Activated CD4-positive, alpha-beta T cell treated with anti-CD3 and anti-CD28 coated beads for 36 hours (primary cell): ENCODE data around the gene TRIOBP. TPM values are rescaled to one million over a fixed set of nuclear protein-coding genes. Genes with fewer than 3 reads are reported as not detected.
"Not testable (repeated sequence)": the region's sequence is repeated elsewhere in the genome, so short reads cannot be mapped to it uniquely, and the experiment has no call there.

Source experiments
- ATAC-seq: fragments of 200-7000 bp; cut with Tn5 transposase; one replicate; pipeline ENCODE4 v1.10.0; 2021; ENCODE audit warnings: mild to moderate bottlenecking, moderate library complexity
- CTCF ChIA-PET: fragments of 350-600 bp; sonication (Branson Sonifier 250); formaldehyde crosslinking; loops from one replicate; lab custom pipeline; 2021; ENCODE audit warnings: antibody characterized with exemption; lab: Charles Lee
- POLR2A ChIA-PET: fragments of 350-600 bp; sonication (Branson Sonifier 250); formaldehyde crosslinking; loops from one replicate; lab custom pipeline; 2021; ENCODE audit warnings: antibody characterized with exemption, inconsistent platforms; lab: Charles Lee
- DNase-seq: peaks from one replicate; pipeline ENCODE4 v3.0.0-alpha.2; 2020
- H3K27ac Mint-ChIP-seq: one replicate; pipeline ENCODE4 v1.8.0; 2021; ENCODE audit warnings: mixed read lengths
- H3K27me3 Mint-ChIP-seq: one replicate; pipeline ENCODE4 v1.8.0; 2021; ENCODE audit warnings: mixed read lengths
- H3K36me3 Mint-ChIP-seq: one replicate; pipeline ENCODE4 v1.8.0; 2021; ENCODE audit warnings: low read depth, mixed read lengths
- H3K4me1 Mint-ChIP-seq: one replicate; pipeline ENCODE4 v1.8.0; 2021; ENCODE audit warnings: mixed read lengths
- H3K4me3 Mint-ChIP-seq: one replicate; pipeline ENCODE4 v1.8.0; 2021; ENCODE audit warnings: mild to moderate bottlenecking, moderate library complexity, mixed read lengths
- H3K9me3 Mint-ChIP-seq: one replicate; pipeline ENCODE4 v1.8.0; 2021; ENCODE audit warnings: low read depth, mixed read lengths
- intact Hi-C, 2 experiments: fragments of 100-400 bp; cut with DNase I in 1 of 2; cut with micrococcal nuclease in 1 of 2; formaldehyde crosslinking; loops; one replicate each; pipeline versions ENCODE4 v1.14.2 to v1.15.1; 2022 to 2024; cut with DNase I, micrococcal nuclease
- total RNA-seq, 2 experiments: library from RNA; stranded (reverse); gene quantifications; one replicate each; pipeline ENCODE4 v1.2.3, GENCODE V29; 2021

The TRIOBP gene
- total RNA-seq, 2 experiments from 2014 or later, result 23.3 to 26.1 TPM

- no peaks in the 10 kb centered on the region for H3K9me3 Mint-ChIP-seq
- DNase-seq, result no peak
- CTCF ChIA-PET, result interaction anchor here (1.6 kb wide), 1 partner anchor 18 kb away, joined by 5 read pairs; no protein-coding TSS in a partner anchor
- intact Hi-C loops, result no loop called here
- no peak overlapping the region for H3K4me3 Mint-ChIP-seq
- POLR2A ChIA-PET, result no interaction called here
- H3K36me3 Mint-ChIP-seq, result no peaks in the 10 kb centered on the region
- H3K27me3 Mint-ChIP-seq, result no peaks in the 10 kb centered on the region
- ATAC-seq, result no peak
- H3K27ac Mint-ChIP-seq, result no peak overlapping the region
- no peaks in the 10 kb centered on the region for H3K4me1 Mint-ChIP-seq
Observed at GRCh38 chr22:37713761-37714160, 16.9 kb downstream of the TRIOBP start.

DNA sequence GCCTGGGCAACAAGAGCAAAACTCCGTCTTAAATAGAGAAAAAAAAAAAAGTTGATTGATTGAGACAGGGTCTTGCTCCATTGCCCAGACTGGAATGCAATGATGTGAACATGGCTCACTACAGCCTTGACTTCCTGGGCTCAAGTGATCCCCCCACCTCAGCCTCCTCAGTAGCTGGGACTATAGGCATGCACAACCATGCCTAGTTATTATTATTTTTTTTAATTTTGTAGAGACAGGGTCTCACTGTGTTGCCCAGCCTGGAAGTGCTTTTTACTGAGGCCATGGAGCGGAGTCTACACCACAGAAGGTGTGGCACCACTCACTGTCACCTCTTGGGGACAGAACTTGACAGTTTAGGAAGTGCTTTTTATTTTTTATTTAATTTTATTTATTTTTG lies 17.8 kb downstream of the TRIOBP start:
- no peak for ATAC-seq
- no peak for DNase-seq
- no peaks in the 10 kb centered on the region for H3K9me3 Mint-ChIP-seq
- no peaks in the 10 kb centered on the region for H3K27me3 Mint-ChIP-seq
- POLR2A ChIA-PET, result interaction anchor here (0.7 kb wide), 1 partner anchor 61 kb away, joined by 9 read pairs; no protein-coding TSS in a partner anchor
- no peak overlapping the region for H3K27ac Mint-ChIP-seq
- CTCF ChIA-PET, result interaction anchor here (1.6 kb wide), 1 partner anchor 19 kb away, joined by 5 read pairs; no protein-coding TSS in a partner anchor
- H3K4me3 Mint-ChIP-seq, result no peak overlapping the region
- no peaks in the 10 kb centered on the region for H3K36me3 Mint-ChIP-seq
- intact Hi-C loops, result no loop called here
- H3K4me1 Mint-ChIP-seq, result peaks cover 2% of the 10 kb centered on the region

DNA sequence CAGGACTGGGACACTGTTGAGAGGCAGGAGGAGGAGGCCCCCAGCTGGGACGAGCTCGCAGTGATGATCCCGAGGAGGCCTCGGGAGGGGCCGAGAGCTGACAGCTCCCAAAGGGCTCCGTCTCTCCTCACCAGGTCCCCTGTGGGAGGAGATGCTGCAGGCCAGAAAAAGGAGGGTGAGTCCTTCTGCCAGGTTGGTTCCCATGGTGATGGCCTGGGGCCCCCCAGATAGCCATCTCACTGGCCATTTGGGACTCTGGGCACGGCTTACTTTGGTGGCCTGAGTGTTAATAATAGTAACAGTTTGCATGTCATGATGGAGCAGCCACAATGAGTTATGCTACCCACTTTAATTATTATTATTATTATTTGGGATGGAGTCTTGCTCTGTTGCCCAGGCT lies 18.9 kb downstream of the TRIOBP start:
- CTCF ChIA-PET, result interaction anchor here (0.7 kb wide), 1 partner anchor 909 kb away, joined by 4 read pairs; no protein-coding TSS in a partner anchor
- no peaks in the 10 kb centered on the region for H3K27me3 Mint-ChIP-seq
- no peak for DNase-seq
- H3K36me3 Mint-ChIP-seq, result no peaks in the 10 kb centered on the region
- H3K27ac Mint-ChIP-seq, result no peak overlapping the region
- POLR2A ChIA-PET, result no interaction called here
- peaks cover 4% of the 10 kb centered on the region for H3K4me1 Mint-ChIP-seq
- intact Hi-C loops, result no loop called here
- no peak for ATAC-seq
- no peaks in the 10 kb centered on the region for H3K9me3 Mint-ChIP-seq
- H3K4me3 Mint-ChIP-seq, result no peak overlapping the region

DNA sequence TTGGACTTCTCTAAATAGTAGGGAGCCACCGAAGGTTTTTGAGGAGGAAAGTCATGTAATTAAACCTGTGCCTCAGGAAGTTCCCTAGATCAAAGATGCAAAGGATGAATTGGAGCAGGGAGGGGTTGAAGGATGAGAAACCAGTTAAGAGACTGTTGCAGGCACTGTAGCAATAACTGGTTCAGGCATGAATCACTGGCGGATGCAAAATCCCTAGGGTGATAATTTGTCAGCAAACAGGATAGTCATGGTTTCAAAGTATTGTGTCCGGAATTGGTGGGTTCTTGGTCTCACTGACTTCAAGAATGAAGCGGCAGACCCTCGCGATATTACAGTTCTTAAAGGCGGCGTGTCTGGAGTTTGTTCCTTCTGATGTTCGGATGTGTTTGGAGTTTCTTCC lies 19.9 kb downstream of the TRIOBP start:
- intact Hi-C loops, result no loop called here
- ATAC-seq, result no peak
- Mint-ChIP-seq H3K36me3 (no peaks in the 10 kb centered on the region), H3K9me3 (no peaks in the 10 kb centered on the region), H3K27ac (no peak overlapping the region), H3K27me3 (no peaks in the 10 kb centered on the region), H3K4me3 (no peak overlapping the region), H3K4me1 (peaks cover 4% of the 10 kb centered on the region)
- ChIA-PET CTCF (no interaction called here), POLR2A (interaction anchor here (0.6 kb wide), 1 partner anchor 227 kb away, joined by 5 read pairs; no protein-coding TSS in a partner anchor)
- DNase-seq, result no peak

- H3K27me3 Mint-ChIP-seq, ATAC-seq, H3K27ac Mint-ChIP-seq, H3K4me1 Mint-ChIP-seq, H3K36me3 Mint-ChIP-seq, H3K9me3 Mint-ChIP-seq, H3K4me3 Mint-ChIP-seq, DNase-seq, intact Hi-C loops, CTCF ChIA-PET: not testable (repeated sequence)
- POLR2A ChIA-PET, result interaction anchor here (0.6 kb wide), 1 partner anchor 228 kb away, joined by 5 read pairs; no protein-coding TSS in a partner anchor
Observed at GRCh38 chr22:37717235-37717634, 20.4 kb downstream of the TRIOBP start.

GRCh38 chr22:37717746-37718305 lies 21.0 kb downstream of the TRIOBP start:
- H3K36me3 Mint-ChIP-seq, H3K27me3 Mint-ChIP-seq, POLR2A ChIA-PET, H3K4me3 Mint-ChIP-seq, H3K9me3 Mint-ChIP-seq, intact Hi-C loops, H3K4me1 Mint-ChIP-seq, CTCF ChIA-PET, ATAC-seq, DNase-seq, H3K27ac Mint-ChIP-seq: not testable (repeated sequence)

GRCh38 chr22:37725551-37726240 lies 28.8 kb downstream of the TRIOBP start:
- Mint-ChIP-seq H3K27ac (no peak overlapping the region), H3K4me1 (no peaks in the 10 kb centered on the region), H3K36me3 (peaks cover 3% of the 10 kb centered on the region), H3K4me3 (no peak overlapping the region), H3K27me3 (no peaks in the 10 kb centered on the region), H3K9me3 (no peaks in the 10 kb centered on the region)
- DNase-seq (no peak), ATAC-seq (no peak)
- POLR2A ChIA-PET, result no interaction called here
- CTCF ChIA-PET, result no interaction called here
- intact Hi-C loops, result no loop called here

DNA sequence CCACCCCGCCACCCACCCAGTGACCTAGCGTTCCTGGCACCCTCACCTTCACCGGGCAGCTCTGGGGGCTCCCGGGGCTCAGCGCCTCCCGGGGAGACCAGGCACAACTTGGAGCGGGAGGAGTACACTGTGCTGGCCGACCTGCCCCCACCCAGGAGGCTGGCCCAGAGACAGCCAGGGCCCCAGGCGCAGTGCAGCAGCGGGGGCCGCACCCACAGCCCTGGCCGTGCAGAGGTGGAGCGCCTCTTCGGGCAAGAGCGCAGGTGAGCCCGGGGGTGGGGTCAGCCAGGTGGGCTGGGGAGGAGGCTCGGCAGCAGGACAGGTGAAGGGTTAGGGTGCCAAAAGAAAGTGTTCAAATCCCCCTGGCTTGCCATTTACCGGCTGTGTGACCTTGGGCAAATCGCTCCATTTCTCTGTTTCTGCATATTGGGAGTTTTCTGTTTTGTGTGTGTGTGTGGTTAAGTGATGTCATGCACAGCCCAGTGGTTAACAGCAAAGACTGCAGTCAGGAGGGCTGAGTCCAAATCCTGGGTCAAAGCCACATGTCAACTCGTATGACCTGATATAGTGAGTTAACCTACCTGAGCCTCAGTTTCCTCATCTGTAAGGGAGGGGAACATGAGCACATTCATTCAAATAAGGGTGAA lies 29.5 kb downstream of the TRIOBP start:
- no peaks in the 10 kb centered on the region for H3K9me3 Mint-ChIP-seq
- H3K27ac Mint-ChIP-seq, result no peak overlapping the region
- POLR2A ChIA-PET, result no interaction called here
- no peaks in the 10 kb centered on the region for H3K4me1 Mint-ChIP-seq
- H3K36me3 Mint-ChIP-seq, result peaks cover 3% of the 10 kb centered on the region
- CTCF ChIA-PET, result no interaction called here
- intact Hi-C loops, result no loop called here
- no peak overlapping the region for H3K4me3 Mint-ChIP-seq
- DNase-seq, result no peak
- no peaks in the 10 kb centered on the region for H3K27me3 Mint-ChIP-seq
- peak; percentile 71 for ATAC-seq

DNA sequence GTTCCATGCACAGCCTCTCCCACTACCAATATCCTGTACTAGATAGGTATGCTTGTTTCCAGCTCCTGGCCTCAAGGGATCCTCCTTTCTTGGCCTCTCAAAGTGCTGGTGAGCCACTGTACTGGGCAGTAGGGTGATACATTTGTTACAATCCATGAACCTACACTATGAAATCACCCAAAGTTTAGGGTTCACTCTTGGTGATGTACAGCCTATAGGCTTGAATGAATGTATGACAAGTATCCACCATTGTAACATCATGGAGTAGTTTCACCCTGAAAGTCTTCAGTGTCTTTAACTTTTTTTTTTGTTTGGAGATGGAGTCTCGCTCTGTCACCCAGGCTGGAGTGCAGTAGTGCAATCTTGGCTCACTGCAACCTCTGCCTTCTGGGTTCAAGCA lies 31.8 kb downstream of the TRIOBP start:
- H3K27ac Mint-ChIP-seq, result no peak overlapping the region
- no peaks in the 10 kb centered on the region for H3K9me3 Mint-ChIP-seq
- CTCF ChIA-PET, result interaction anchor here (0.9 to 1.8 kb wide), 3 partner anchors 9 to 103 kb away, joined by 3 to 8 read pairs (median 4); no protein-coding TSS in a partner anchor
- POLR2A ChIA-PET, result no interaction called here
- no peaks in the 10 kb centered on the region for H3K4me1 Mint-ChIP-seq
- no peak overlapping the region for H3K4me3 Mint-ChIP-seq
- H3K27me3 Mint-ChIP-seq, result no peaks in the 10 kb centered on the region
- peaks cover 3% of the 10 kb centered on the region for H3K36me3 Mint-ChIP-seq
- intact Hi-C loops, result no loop called here
- ATAC-seq (peak; percentile 55), DNase-seq (no peak)

GRCh38 chr22:37731804-37732471 lies 35.1 kb downstream of the TRIOBP start:
- ATAC-seq (no peak), DNase-seq (no peak)
- intact Hi-C loops, result no loop called here
- H3K9me3 Mint-ChIP-seq, result no peaks in the 10 kb centered on the region
- H3K36me3 Mint-ChIP-seq, result no peaks in the 10 kb centered on the region
- ChIA-PET POLR2A (no interaction called here), CTCF (interaction anchor here (0.8 kb wide), 1 partner anchor 712 kb away, joined by 3 read pairs; no protein-coding TSS in a partner anchor)
- no peaks in the 10 kb centered on the region for H3K27me3 Mint-ChIP-seq
- H3K4me3 Mint-ChIP-seq, result no peak overlapping the region
- no peak overlapping the region for H3K27ac Mint-ChIP-seq
- H3K4me1 Mint-ChIP-seq, result no peaks in the 10 kb centered on the region
